NCI-H146 (cell line): ENCODE results near the gene NUDT22.

Experiments used
- DNase-seq: peaks from one replicate; lab custom pipeline; 2025; lab: John Stamatoyannopoulos, UW

NUDT22 gene

GRCh38 chr11:64255135-64256128 lies 29.4 kb downstream of the NUDT22 start:
- DNase-seq: no peak

- no peak for DNase-seq
Measured at GRCh38 chr11:64256300-64256699, 30.2 kb downstream of the NUDT22 start.

- DNase-seq: no peak
Measured at GRCh38 chr11:64258356-64258755, 32.3 kb downstream of the NUDT22 start.

- DNase-seq: no peak
Measured at GRCh38 chr11:64258946-64259532, 33.0 kb downstream of the NUDT22 start.

- no peak for DNase-seq
Measured at GRCh38 chr11:64259533-64260067, 33.5 kb downstream of the NUDT22 start.

GRCh38 chr11:64260147-64260708 lies 34.2 kb downstream of the NUDT22 start:
- no peak for DNase-seq

- DNase-seq: no peak
Measured at GRCh38 chr11:64261556-64262080, 35.5 kb downstream of the NUDT22 start.

GRCh38 chr11:64262271-64263002 lies 36.4 kb downstream of the NUDT22 start:
- DNase-seq: no peak

- no peak for DNase-seq
Measured at GRCh38 chr11:64263021-64263946, 37.2 kb downstream of the NUDT22 start.

- DNase-seq: no peak
Measured at GRCh38 chr11:64263947-64264317, 37.9 kb downstream of the NUDT22 start.

- DNase-seq: no peak
Measured at GRCh38 chr11:64264371-64264852, 38.3 kb downstream of the NUDT22 start.

- DNase-seq: peak; percentile 84
Measured at GRCh38 chr11:64265176-64266160, 39.4 kb downstream of the NUDT22 start.

GRCh38 chr11:64266339-64266738 lies 40.3 kb downstream of the NUDT22 start:
- DNase-seq: no peak

GRCh38 chr11:64267207-64267945 lies 41.3 kb downstream of the NUDT22 start:
- DNase-seq: no peak

- peak; percentile 74 for DNase-seq
Measured at GRCh38 chr11:64268025-64268892, 42.2 kb downstream of the NUDT22 start.

GRCh38 chr11:64268893-64269539 lies 42.9 kb downstream of the NUDT22 start:
- peak; percentile 46 for DNase-seq
